COLO829 (cell line): Measurements from ENCODE around the gene HAUS6.
"Not testable (repeated sequence)": the region's sequence is repeated elsewhere in the genome, so short reads cannot be mapped to it uniquely, and the experiment has no call there.

Source experiments
- DNase-seq: peaks from one replicate; pipeline ENCODE4 v3.0.0; 2012; ENCODE audit warnings: low spot score

The HAUS6 gene

GRCh38 chr9:19102631-19103345 lies at the start of gene HAUS6:
Gene HAUS6 (minus strand): TSS chr9:19102904. CDS start chr9:19102651, 253 bp downstream.
- peak; percentile 85 for DNase-seq

GRCh38 chr9:19152160-19152498 lies 49.4 kb upstream of the HAUS6 start:
- DNase-seq: not testable (repeated sequence)

DNA sequence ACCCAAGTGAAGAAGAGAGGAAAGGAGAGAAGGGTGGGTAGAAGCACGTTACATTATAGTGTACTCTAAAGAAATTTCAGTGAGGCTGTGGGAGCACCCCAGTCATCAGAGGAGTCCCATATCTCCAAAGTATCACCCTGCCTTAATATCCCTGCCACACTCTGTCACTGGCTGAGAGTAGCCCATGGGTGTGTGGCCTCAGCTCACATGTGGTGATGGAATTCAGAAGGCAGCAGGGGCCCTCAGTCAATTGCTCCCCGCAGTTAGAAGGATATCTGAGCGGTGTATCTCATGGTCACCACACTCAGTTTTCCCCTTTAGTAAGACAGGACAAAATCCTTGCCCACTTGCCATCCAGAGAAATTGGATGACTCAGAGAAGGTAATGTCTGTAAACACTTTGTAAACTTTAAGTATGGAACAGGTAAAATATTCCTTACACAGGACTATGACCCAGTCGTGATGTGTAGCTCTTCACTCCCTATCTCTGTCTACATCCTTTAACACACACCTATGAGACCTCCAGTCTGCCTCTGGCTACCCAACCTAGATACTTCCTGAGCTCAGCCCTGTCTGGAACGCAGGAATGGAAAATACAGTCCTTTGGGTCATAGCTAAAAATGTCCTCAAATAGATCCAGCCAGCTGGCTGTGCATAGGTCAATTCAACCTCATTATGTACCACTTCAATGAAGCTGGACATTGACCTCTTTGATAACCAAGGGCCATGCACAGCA lies 48.9 kb upstream of the HAUS6 start:
- no peak for DNase-seq

- DNase-seq: no peak
Observed at GRCh38 chr9:19149230-19149629, 46.5 kb upstream of the HAUS6 start.

- DNase-seq: no peak
Observed at GRCh38 chr9:19148187-19148586, 45.5 kb upstream of the HAUS6 start.

- DNase-seq: no peak
Observed at GRCh38 chr9:19146441-19147024, 43.8 kb upstream of the HAUS6 start.

DNA sequence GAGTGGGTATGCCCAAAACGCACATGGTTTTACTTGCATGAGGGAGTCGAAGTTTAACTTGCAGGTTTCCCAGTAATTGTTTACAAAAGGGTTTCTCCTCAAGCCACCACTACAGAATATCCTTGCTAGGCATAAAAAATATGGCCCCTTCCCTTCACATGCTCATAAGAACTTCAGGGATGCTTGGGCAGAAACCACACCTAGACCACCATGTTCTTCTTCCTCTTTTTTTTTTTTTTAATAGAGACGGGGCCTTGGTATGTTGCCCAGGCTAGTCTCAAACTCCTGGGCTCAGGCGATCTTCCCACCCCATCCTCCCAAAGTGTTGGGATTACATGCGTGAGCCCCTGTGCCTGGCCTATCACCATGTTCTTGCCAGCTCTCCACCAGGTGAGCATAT lies 43.2 kb upstream of the HAUS6 start:
- DNase-seq: no peak

DNA sequence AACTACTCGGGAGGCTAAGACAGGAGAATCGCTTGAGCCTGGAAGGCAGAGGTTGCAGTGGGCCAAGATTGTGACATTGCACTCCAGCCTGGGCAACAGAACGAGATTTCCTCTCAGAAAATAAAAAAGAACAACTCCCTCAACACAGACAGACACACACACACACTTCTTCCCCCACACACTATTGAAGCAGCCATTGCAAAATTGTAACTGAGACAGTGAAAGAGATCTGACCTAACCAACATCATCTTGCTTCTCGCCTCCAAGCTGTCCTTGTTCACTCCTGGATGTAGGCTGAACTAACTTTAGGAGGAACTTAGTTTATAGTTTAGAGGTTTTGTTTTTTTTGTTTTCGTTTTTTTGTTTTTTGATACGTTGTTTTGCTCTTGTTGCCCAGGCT lies 37.6 kb upstream of the HAUS6 start:
- DNase-seq: no peak

DNA sequence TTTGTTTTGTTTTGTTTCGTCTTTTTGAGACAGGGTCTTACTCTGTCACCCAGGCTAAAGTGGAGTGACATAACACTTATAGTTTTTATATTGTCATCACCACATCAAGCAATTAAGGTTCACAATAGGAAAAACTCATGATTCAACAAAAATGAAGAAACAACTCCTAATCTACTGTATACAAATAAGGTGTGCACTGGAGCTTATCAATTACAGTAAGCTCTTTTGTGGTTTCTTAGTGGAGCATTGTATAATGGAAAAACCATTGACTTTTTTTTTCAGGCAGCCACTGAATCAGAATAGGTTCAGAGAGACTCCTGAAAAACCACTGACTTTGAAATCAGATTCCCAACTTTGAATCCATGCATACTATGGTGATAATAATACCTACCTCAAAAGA lies 35.4 kb upstream of the HAUS6 start:
- DNase-seq: no peak

DNA sequence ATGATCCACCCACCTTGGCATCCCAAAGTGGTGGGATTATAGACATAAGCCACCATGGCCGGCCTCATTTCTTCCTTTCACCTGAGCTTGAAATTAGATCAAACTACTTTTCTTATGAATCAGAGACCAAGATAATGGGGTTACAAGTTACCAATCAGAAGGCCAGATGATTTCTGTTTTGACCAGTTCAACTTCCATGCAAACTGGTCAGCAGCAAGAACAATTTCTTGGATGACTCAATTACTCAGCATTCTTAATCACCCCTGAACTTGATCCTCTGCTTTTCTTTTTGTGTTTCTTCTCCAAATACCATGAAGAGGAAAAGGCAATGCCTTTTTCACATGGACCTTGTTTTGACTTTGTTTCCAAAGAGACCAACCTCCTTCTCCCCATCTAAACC lies 34.6 kb upstream of the HAUS6 start:
- DNase-seq: no peak

GRCh38 chr9:19136129-19136528 lies 33.4 kb upstream of the HAUS6 start:
- DNase-seq: no peak

GRCh38 chr9:19133549-19134345 lies 31.0 kb upstream of the HAUS6 start:
- no peak for DNase-seq

DNA sequence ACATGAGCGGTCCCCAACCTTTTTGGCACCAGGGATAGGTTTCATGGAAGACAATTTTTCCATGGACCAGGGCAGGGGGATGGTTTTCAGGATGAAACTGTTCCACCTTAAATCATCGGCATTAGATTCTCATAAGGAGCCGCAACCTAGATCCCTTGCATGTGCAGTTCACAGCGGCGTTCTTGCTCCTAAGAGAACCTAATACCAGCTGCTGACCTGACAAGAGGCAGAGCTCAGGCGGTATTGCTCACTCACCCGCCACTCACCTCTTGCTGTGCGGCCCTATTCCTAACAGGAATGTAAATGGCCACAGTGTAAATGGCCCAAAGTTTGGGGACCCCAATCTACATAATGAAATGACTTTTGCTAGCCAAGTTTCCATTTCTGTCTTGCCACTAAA lies 27.7 kb upstream of the HAUS6 start:
- DNase-seq: no peak

- DNase-seq: no peak
Observed at GRCh38 chr9:19127871-19128500, 25.3 kb upstream of the HAUS6 start.

DNA sequence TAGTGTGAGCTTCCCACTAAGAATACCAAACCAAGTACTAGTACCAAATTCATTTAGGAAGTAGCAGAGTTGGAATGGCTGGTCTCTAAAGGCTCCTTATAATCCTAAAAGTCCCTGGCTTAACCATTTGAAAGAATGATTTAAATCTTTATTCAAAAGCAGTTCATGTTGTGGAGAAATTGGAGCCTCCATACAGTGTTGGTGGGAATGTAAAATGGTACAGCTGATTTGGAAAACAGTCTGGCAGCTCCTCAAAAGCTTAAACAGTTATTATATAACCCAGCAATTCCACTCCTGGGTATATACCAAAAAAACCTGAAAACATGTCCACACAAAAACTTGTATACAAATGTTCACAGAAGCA lies 21.7 kb upstream of the HAUS6 start:
- no peak for DNase-seq

DNA sequence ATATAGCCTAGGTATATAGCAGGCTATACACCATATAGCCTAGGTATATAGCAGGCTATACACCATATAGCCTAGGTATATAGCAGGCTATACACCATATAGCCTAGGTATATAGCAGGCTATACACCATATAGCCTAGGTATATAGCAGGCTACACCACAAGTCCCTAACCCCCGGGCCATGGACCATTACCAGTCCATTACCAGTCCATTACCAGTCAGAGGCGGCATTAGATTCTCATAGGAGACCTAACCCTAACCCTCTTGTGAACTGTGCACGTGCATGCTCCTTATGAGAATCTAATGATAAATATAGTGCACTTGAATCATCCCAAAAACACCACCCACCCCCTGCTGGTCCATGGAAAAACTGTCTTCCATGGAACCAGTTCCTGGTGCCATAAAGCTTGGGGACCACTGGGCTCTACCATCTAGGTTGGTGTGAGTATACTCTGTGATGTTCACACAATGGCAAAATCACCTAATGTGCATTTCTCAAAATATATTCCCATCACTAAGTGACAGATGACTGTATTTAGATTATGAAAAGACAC lies 19.9 kb upstream of the HAUS6 start:
- DNase-seq: no peak

DNA sequence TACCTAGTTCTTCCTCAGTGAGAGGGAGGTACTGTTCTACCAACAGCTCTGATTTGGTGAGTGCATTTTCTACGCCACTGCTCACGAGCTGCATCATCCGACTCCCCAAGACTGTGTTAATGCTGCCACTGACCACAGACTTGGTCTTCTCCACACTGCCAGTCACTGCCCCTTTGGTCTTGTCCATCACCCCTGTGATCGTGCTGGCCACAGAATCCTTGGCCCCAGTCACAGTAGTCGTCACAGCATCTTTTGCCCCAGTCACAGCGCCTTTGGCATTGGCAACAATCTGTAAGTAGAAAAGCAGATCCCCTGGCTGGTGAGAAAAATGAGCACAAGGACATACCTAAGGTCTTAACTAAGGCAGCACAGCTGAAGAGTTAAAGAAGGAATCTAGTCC lies 18.2 kb upstream of the HAUS6 start:
- no peak for DNase-seq

DNA sequence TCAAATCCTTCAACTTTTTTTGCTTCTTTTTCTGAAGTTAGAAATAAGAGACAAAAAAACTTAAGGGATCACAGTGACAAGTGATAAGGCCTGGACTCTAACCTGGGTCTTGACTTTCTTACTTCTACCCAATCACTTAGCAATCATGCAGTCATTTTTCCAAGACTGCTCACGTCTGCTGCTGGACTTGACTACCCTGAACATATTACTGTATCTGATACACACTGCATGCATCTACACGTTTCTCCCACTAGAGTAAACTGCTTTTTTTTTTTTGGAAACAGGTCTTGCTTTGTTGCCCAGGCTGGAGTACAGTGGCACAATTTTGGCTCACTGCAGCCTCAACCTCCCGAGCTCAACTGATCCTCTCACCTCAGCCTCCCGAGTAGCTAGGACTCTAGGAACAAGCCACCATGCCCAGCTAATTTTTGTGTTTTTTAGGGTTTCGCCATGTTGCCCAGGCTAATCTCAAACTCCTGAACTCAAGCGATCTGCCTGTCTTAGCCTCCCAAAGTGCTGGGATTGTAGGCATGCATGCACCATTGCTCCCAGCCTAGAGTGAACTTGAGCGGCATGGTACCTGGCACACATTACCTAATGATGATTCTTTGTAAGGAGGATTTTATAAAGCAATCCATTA lies 17.2 kb upstream of the HAUS6 start:
- no peak for DNase-seq

GRCh38 chr9:19119246-19119645 lies 16.5 kb upstream of the HAUS6 start:
- DNase-seq: no peak

DNA sequence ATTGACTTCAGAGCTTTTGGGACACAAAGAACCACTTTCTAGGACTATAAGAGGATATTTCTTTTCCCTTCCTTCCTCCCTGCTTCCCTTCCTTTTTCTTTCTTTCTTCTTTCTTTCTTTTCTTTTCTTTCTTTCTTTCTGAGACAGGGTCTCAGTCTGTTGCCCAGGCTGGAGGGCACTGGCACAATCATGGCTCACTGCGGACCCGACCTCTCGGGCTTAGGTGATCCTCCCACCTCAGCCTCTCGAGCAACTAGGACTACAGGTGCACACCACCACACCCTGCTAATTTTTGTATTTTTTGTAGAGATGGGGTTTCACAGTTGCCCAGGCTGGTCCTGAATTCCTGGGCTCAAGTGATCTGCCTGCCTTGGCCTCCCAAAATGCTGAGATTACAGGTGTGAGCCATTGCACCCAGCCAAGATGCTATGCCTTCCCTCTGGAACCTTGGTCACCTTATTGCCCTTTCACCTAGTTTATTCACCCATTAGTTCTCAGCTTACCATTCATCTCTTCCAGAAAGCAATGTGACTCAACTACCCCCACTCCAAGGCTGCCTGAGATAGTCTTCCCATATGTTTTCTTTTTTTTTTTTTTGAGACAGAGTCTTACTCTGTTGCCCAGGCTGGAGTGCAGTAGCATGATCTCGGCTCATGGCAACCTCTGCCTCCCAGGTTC lies 14.5 kb upstream of the HAUS6 start:
- no peak for DNase-seq
